ENCODE measurements around the gene CBARP.

DNA sequence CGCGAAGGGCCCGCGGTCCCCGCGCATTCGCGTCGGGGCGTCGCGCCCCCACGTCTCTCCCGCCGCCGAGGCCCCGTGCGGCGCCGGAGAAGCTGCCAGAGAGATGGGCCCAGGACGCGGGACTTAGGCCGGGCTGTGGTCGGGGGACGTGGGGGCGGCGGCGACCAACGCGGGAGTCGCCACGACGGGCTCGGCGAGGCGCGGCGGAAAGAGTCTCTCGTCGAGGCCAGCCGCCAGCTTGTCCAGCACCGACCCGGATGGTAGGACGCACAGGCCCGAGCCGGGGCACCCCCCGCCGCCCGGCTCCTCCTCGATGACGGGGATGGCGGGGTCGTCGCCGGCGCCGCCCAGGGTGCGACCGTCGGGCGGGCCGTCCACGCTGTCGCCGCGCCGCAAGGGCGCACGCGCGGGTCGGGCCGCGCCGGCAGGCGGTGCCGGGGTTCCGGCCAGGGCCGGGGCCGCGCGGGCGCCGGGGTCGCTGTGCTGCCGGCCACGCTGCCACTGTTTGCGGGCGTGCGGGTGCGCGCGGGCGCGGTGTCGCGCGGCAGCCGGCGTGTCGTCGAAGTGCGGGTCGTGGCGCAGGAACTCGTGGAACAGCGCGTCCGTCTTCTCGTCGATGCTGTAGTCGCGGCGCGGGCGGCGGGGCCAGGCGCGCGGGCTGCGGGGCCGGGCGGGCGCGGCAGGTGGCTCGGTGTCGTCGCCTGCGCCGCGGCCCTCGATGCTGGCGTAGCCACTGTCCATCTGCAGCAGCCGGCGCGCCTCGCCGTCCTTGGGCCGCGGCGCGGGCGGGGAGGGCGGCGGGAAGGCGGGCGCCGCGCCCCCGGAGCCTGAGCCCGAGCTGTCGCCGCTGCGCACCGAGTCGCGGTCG lies 8.5 kb downstream of the CBARP start:
- TF ChIP-seq, protein P1, sequence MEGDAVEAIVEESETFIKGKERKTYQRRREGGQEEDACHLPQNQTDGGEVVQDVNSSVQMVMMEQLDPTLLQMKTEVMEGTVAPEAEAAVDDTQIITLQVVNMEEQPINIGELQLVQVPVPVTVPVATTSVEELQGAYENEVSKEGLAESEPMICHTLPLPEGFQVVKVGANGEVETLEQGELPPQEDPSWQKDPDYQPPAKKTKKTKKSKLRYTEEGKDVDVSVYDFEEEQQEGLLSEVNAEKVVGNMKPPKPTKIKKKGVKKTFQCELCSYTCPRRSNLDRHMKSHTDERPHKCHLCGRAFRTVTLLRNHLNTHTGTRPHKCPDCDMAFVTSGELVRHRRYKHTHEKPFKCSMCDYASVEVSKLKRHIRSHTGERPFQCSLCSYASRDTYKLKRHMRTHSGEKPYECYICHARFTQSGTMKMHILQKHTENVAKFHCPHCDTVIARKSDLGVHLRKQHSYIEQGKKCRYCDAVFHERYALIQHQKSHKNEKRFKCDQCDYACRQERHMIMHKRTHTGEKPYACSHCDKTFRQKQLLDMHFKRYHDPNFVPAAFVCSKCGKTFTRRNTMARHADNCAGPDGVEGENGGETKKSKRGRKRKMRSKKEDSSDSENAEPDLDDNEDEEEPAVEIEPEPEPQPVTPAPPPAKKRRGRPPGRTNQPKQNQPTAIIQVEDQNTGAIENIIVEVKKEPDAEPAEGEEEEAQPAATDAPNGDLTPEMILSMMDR (conservative IDR thresholded peaks at IDR 0.05 in 1 of 2, IDR thresholded peaks at IDR 0.05 in 1 of 2; ENCODE audit: low read depth in 1 of 2, low read length in 2 of 2): no peak
- no peak for TF ChIP-seq EZH2 (IDR thresholded peaks at IDR 0.05; ENCODE audit: low read length, missing control alignments)
